Type B pancreatic cell (in vitro differentiated cells): ENCODE data around the gene GFOD1. TPM values are rescaled to one million over a fixed set of nuclear protein-coding genes. Genes with fewer than 3 reads are reported as not detected.

Experiments used
- DNase-seq: peaks from one replicate; pipeline ENCODE4 v3.0.0; 2021; ENCODE audit warnings: mixed read lengths; ENCODE audit not compliant: unreplicated experiment; ENCODE audit errors: extremely low spot score
- H3K27ac Mint-ChIP-seq: 2 replicates; pipeline ENCODE4 v1.8.0; 2021; ENCODE audit warnings: mild to moderate bottlenecking, mixed read lengths
- H3K27me3 Mint-ChIP-seq: 2 replicates; pipeline ENCODE4 v1.8.0; 2021; ENCODE audit warnings: mixed read lengths
- H3K36me3 Mint-ChIP-seq: 2 replicates; pipeline ENCODE4 v1.8.0; 2021; ENCODE audit warnings: mixed read lengths
- H3K4me1 Mint-ChIP-seq: one replicate; pipeline ENCODE4 v1.8.0; 2021; ENCODE audit warnings: mixed read lengths; ENCODE audit not compliant: unreplicated experiment
- H3K4me3 Mint-ChIP-seq: 2 replicates; pipeline ENCODE4 v1.8.0; 2021; ENCODE audit warnings: mild to moderate bottlenecking, mixed read lengths
- H3K9me3 Mint-ChIP-seq: 2 replicates; pipeline ENCODE4 v1.8.0; 2021; ENCODE audit warnings: mixed read lengths
- total RNA-seq: library from RNA; stranded (reverse); gene quantifications from 2 replicates; pipeline ENCODE4 v1.2.1, GENCODE V29; 2021; ENCODE audit warnings: low replicate concordance
- TF ChIP-seq, protein P1 (sequence below): fragments of 200-600 bp; sonication (generic); conservative IDR thresholded peaks from 2 replicates; pipeline ENCODE4 v1.5.0; 2021; ENCODE audit warnings: antibody characterized with exemption, mild to moderate bottlenecking

Gene GFOD1
- total RNA-seq, 1 donor from 2014 or later = 4.8 TPM

DNA sequence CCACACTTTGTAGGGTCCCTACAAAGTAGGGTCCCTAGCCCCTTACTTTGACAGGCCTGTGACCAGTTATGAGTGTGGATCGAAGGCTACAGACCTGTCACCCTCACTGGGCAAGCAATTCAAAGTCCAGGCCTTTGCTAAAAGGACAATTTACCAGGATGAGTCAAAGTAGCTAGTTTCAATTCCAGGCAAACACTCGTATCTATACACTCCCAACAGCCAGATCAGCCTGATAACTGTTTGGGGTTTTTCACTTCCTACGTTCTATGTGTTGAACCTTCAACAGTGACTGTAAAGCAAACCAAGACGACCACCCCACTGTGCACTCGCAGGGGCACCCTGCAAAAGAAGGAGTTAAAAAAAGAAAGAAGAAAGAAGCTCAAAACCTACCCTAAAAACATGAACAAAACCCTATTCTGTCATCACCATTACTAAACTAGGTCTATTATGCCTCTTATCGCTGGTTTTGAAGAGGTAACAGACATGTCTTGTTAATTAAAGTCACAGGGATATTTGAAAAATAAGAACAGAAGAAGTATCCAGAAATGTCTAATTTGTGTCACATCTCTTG, 3.2 kb downstream of the GFOD1 start:
- Mint-ChIP-seq H3K9me3 (no peaks in the 10 kb centered on the region), H3K36me3 (no peaks in the 10 kb centered on the region), H3K27me3 (peaks cover 39% of the 10 kb centered on the region), H3K4me1 (peaks cover 14% of the 10 kb centered on the region), H3K27ac (peak overlapping the region; percentile 21), H3K4me3 (peak overlapping the region; percentile 60)
- TF ChIP-seq, protein P1, sequence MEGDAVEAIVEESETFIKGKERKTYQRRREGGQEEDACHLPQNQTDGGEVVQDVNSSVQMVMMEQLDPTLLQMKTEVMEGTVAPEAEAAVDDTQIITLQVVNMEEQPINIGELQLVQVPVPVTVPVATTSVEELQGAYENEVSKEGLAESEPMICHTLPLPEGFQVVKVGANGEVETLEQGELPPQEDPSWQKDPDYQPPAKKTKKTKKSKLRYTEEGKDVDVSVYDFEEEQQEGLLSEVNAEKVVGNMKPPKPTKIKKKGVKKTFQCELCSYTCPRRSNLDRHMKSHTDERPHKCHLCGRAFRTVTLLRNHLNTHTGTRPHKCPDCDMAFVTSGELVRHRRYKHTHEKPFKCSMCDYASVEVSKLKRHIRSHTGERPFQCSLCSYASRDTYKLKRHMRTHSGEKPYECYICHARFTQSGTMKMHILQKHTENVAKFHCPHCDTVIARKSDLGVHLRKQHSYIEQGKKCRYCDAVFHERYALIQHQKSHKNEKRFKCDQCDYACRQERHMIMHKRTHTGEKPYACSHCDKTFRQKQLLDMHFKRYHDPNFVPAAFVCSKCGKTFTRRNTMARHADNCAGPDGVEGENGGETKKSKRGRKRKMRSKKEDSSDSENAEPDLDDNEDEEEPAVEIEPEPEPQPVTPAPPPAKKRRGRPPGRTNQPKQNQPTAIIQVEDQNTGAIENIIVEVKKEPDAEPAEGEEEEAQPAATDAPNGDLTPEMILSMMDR = no peak
- DNase-seq = no peak

DNA sequence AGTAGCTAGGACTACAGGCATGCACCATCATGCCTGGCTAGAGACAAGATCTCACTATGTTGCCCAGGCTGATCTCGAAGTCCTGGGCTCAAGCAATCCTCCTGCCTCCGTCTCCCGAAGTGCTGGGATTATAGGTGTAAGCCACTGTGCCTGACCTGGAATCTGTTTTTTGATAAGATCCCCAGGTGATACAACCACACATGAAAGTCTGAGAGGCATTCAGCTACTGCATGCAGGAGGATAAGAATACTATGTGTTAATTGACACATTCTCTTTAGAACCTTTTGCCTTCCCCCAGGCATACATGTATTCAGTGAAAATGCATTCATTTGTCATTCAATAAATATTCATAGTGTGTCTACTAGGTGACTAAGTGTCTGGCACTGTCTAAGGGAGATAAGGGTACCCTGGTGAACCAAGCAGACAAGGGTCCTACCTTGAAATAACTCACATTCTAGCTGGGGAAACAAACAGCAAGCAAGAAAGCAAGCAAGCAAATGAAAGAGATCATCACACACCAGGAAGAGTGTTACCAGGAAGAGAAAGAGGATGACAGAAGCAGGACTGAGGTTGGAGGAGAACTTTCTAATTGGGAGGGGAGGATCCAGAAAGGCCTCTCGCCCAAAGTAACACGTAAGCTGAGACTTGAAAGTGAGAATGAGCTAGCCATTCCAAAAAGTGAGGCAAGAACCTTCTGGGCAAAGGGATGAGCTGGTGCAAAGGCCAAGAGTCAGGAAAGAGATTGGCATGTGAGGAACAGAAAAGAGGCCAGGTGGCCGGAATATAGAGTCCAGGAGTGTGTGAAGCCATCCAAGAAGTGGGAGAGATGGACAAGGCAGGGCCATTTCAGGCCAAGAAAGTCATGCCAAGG, 6.5 kb downstream of the GFOD1 start:
- Mint-ChIP-seq H3K27ac (no peak overlapping the region), H3K9me3 (no peaks in the 10 kb centered on the region), H3K4me1 (peaks cover 12% of the 10 kb centered on the region), H3K4me3 (no peak overlapping the region), H3K36me3 (no peaks in the 10 kb centered on the region), H3K27me3 (peaks cover 26% of the 10 kb centered on the region)
- peak; percentile 31 for DNase-seq
- TF ChIP-seq, protein P1 = no peak

DNA sequence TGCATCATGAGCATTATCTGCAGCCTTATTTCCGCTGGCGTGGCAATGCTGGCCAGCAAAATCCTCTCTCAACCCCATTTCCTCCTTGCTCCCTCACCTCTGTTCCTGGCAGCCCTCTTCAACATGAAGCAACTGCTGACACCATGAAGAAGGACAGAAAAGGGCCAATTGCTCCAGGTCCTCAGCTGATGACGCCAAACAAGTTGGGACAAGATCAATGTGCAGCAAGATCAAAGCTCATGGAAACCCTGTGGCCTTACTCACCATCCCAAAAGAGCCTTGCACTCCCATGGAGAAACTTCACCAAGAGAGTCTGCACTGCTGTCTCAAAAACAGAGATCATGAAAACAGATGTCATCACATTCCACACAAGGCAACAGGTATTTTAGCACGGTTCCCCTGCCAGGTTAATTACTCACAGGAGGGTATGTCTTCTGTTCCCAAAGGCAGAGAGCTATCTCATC, 7.4 kb downstream of the GFOD1 start:
- H3K27ac Mint-ChIP-seq = no peak overlapping the region
- peaks cover 18% of the 10 kb centered on the region for H3K27me3 Mint-ChIP-seq
- no peak overlapping the region for H3K4me3 Mint-ChIP-seq
- no peaks in the 10 kb centered on the region for H3K9me3 Mint-ChIP-seq
- DNase-seq = peak; percentile 2
- peaks cover 5% of the 10 kb centered on the region for H3K4me1 Mint-ChIP-seq
- TF ChIP-seq, protein P1 = no peak
- H3K36me3 Mint-ChIP-seq = no peaks in the 10 kb centered on the region

DNA sequence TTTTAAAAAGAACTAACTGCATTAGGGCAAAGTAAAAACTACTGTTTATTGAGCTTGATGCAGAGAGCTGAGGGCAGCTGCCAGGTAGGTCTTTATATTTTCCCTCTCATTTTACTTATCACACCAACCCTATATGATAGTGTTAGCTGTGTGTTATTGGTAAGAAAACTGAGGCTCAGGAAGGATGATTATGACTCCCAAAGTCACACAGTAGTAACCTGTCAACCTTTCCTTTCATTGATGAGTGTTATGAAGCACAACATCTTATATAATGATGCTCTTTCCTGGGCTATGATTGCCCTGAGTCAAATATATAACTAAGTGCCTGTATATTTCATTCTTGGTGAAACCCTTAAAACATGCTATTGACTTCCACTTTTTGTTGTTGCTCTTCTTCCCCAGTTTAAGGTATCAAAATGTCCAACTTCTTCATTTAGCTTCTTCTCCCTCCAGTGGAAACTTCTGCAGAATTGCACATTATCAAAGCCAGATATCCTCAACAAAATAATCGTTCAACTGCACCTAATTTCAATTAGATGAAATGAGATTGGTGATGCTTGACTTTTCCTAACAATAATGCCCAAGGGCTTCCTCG, 8.1 kb downstream of the GFOD1 start:
- H3K36me3 Mint-ChIP-seq = no peaks in the 10 kb centered on the region
- H3K9me3 Mint-ChIP-seq = no peaks in the 10 kb centered on the region
- peaks cover 5% of the 10 kb centered on the region for H3K4me1 Mint-ChIP-seq
- H3K27me3 Mint-ChIP-seq = peaks cover 12% of the 10 kb centered on the region
- DNase-seq = no peak
- H3K27ac Mint-ChIP-seq = peak overlapping the region; percentile 11
- no peak overlapping the region for H3K4me3 Mint-ChIP-seq
- TF ChIP-seq, protein P1 = no peak

DNA sequence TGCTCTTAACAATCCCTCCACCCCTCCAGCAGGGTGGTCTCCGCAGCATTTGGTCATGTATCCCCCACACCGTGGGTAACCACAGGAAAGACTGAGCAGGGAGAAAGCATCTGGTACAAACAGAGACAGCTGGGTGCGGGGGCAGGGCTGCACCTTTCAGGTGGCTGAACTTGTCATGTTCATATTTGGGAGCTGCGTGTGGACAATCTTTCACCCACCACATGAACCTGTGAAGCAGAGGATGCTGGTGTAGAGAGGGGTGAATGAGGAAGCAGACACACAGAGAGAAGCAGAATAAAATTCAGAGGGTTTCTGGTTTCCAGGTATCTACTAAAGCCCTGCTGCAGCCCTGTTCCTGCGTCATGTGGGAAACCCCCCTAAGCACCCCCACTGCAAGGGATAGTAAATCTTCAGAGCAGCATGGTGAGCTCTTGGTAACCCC, 8.9 kb downstream of the GFOD1 start:
- Mint-ChIP-seq H3K36me3 (no peaks in the 10 kb centered on the region), H3K27ac (no peak overlapping the region), H3K27me3 (peaks cover 4% of the 10 kb centered on the region), H3K4me1 (peaks cover 5% of the 10 kb centered on the region), H3K4me3 (no peak overlapping the region), H3K9me3 (no peaks in the 10 kb centered on the region)
- peak; percentile 44 for DNase-seq
- TF ChIP-seq, protein P1 = no peak
